T-cell (primary cell): ENCODE results near the gene MGAT4D. TPM values are rescaled to one million over a fixed set of nuclear protein-coding genes. Genes with fewer than 3 reads are reported as not detected.

Source experiments
- ATAC-seq, 4 experiments: fragments of 200-7000 bp in 3 of 4; fragments of 150-1000 bp in 1 of 4; cut with Tn5 transposase; replicated peaks in 1 of 4; 1 replicate in 3 of 4; 2 replicates in 1 of 4; pipeline ENCODE4 v1.10.0; 2021; ENCODE audit warnings: moderate library complexity in 3 of 4, mild to moderate bottlenecking in 2 of 4, moderate number of reproducible peaks in 1 of 4
- CTCF ChIA-PET, 2 donors: fragments of 300-600 bp; sonication (Branson Sonifier 250); formaldehyde crosslinking; loops; one replicate each; lab custom pipeline; 2022; ENCODE audit warnings: antibody characterized with exemption in 2 of 2; lab: Charles Lee
- POLR2A ChIA-PET, 2 donors: fragments of 300-600 bp; sonication (Branson Sonifier 250); formaldehyde crosslinking; loops; one replicate each; lab custom pipeline; 2022; ENCODE audit warnings: antibody characterized with exemption in 2 of 2; lab: Charles Lee
- DNase-seq, 35 experiments: peaks; one replicate each; pipeline versions ENCODE4 v3.0.0 to v3.0.0-alpha.2; 2013 to 2023
- H3K27ac ChIP-seq: one replicate; pipeline ENCODE4 v1.5.1; 2013; ENCODE audit warnings: low read length
- H3K27me3 ChIP-seq, 2 experiments: replicated peaks in 1 of 2; 1 replicate in 1 of 2; 2 replicates in 1 of 2; pipeline versions ENCODE4 v1.6.1 to v1.7.0; 2013; ENCODE audit warnings: low read length in 1 of 2, mixed read lengths in 1 of 2; ENCODE audit not compliant: control insufficient read depth in 2 of 2, insufficient read depth in 2 of 2; ENCODE audit errors: extremely low read depth in 1 of 2
- H3K36me3 ChIP-seq, 2 donors: 1 replicate in 1 of 2; 2 replicates in 1 of 2; pipeline versions ENCODE4 v1.6.1 to v1.7.0; 2013; ENCODE audit warnings: low read length in 1 of 2; ENCODE audit not compliant: control insufficient read depth in 2 of 2, insufficient read depth in 1 of 2; ENCODE audit errors: extremely low read depth in 1 of 2
- H3K4me1 ChIP-seq, 2 experiments: 1 replicate in 1 of 2; 2 replicates in 1 of 2; pipeline versions ENCODE4 v1.6.1 to v1.7.0; 2013; ENCODE audit warnings: low read length in 2 of 2, mixed read lengths in 1 of 2; ENCODE audit not compliant: insufficient read depth in 2 of 2, control insufficient read depth in 1 of 2; ENCODE audit errors: extremely low read depth in 1 of 2
- H3K4me3 ChIP-seq, 2 donors: 1 replicate in 1 of 2; 2 replicates in 1 of 2; pipeline versions ENCODE4 v1.5.1 to v1.7.0; 2013; ENCODE audit warnings: mild to moderate bottlenecking in 2 of 2, low read length in 1 of 2, moderate library complexity in 1 of 2; ENCODE audit not compliant: control insufficient read depth in 1 of 2; ENCODE audit errors: extremely low read depth in 1 of 2
- H3K9me3 ChIP-seq: 2 replicates; pipeline ENCODE4 v1.7.0; 2013
- H3K27ac Mint-ChIP-seq, 2 donors: one replicate each; pipeline ENCODE4 v1.8.0; 2020 to 2021; ENCODE audit warnings: mild to moderate bottlenecking in 2 of 2, mixed read lengths in 2 of 2
- H3K27me3 Mint-ChIP-seq, 2 donors: one replicate each; pipeline ENCODE4 v1.8.0; 2021 to 2022; ENCODE audit warnings: mixed read lengths in 2 of 2
- H3K36me3 Mint-ChIP-seq: one replicate; pipeline ENCODE4 v1.8.0; 2021; ENCODE audit warnings: mixed read lengths
- H3K4me1 Mint-ChIP-seq, 3 donors: one replicate each; pipeline ENCODE4 v1.8.0; 2020 to 2022; ENCODE audit warnings: mixed read lengths in 3 of 3, mild to moderate bottlenecking in 1 of 3
- H3K4me3 Mint-ChIP-seq, 3 donors: one replicate each; pipeline ENCODE4 v1.8.0; 2020 to 2022; ENCODE audit warnings: mild to moderate bottlenecking in 3 of 3, mixed read lengths in 3 of 3, moderate library complexity in 3 of 3
- H3K9me3 Mint-ChIP-seq, 3 donors: one replicate each; pipeline ENCODE4 v1.8.0; 2020 to 2022; ENCODE audit warnings: mixed read lengths in 3 of 3
- WGBS: methylation state at CpG from one replicate; pipeline ENCODE4 v1.1.5; 2013; ENCODE audit warnings: missing lambda C conversion rate; ENCODE audit not compliant: insufficient coverage; 5-methylcytosine and 5-hydroxymethylcytosine counted together
- total RNA-seq, 35 experiments: library from RNA in 6 of 35; stranded (reverse) in 6 of 35; fragments of 120-200 nt in 1 of 35; gene quantifications; one replicate each; pipeline versions ENCODE4 v1.2.1 to v1.2.4 and lab custom pipeline; 2013 to 2026

Gene MGAT4D
- total RNA-seq, 5 donors from 2014 or later (not counting 1 experiment from before 2014, with no cell fraction given): not detected

GRCh38 chr4:140395668-140396067, 102.4 kb downstream of the MGAT4D start:
- WGBS: no CpG with 5 or more reads among the region's 5 CpGs
- no peak overlapping the region for H3K27ac ChIP-seq
- H3K4me1 ChIP-seq: no peaks in the 10 kb centered on the region
- no peaks in the 10 kb centered on the region for H3K4me1 Mint-ChIP-seq
- ATAC-seq (no peak), DNase-seq (no peak)
- CTCF ChIA-PET: no interaction called here
- H3K27me3 Mint-ChIP-seq: peaks cover 4 to 13% of the 10 kb centered on the region in 2 donors
- no peaks in the 10 kb centered on the region for H3K36me3 ChIP-seq
- no peaks in the 10 kb centered on the region for H3K36me3 Mint-ChIP-seq
- H3K9me3 ChIP-seq: no peaks in the 10 kb centered on the region
- H3K27me3 ChIP-seq: peaks cover 0 to 10% of the 10 kb centered on the region in 2 experiments
- H3K4me3 ChIP-seq: no peak overlapping the region
- no peak overlapping the region for H3K4me3 Mint-ChIP-seq
- H3K9me3 Mint-ChIP-seq: no peaks in the 10 kb centered on the region
- H3K27ac Mint-ChIP-seq: no peak overlapping the region
- POLR2A ChIA-PET: no interaction called here

Other genes with a start within 250 kb of the MGAT4D start
- gene SCOC, start 124.6 kb downstream of the MGAT4D start, total RNA-seq: 10 to 100 TPM; 10.3 to 19.3 (median 18.7) TPM
- under 1 TPM in 1 of 5 donors, not detected in 4; 0.38 TPM for gene CLGN, start 70.6 kb downstream of the MGAT4D start, total RNA-seq
- gene ELMOD2, start 25.9 kb upstream of the MGAT4D start, total RNA-seq: 10 to 100 TPM; 11.1 to 22.8 (median 18.8) TPM
- gene UCP1, start 70.7 kb upstream of the MGAT4D start, total RNA-seq: not detected